Stomach smooth muscle (tissue), 2 donors: ENCODE data around the gene CLECL1.
"Not testable (repeated sequence)": the region's sequence is repeated elsewhere in the genome, so short reads cannot be mapped to it uniquely, and the experiment has no call there.

Experiments used
- H3K27ac ChIP-seq: one replicate; pipeline ENCODE4 v1.7.0; 2013; ENCODE audit warnings: mild to moderate bottlenecking, low read length, inconsistent platforms
- H3K27me3 ChIP-seq, 2 donors: one replicate each; pipeline ENCODE4 v1.7.0; 2013; ENCODE audit warnings: low read length in 2 of 2; ENCODE audit not compliant: insufficient read depth in 2 of 2, control insufficient read depth in 1 of 2
- H3K36me3 ChIP-seq, 2 donors: one replicate each; pipeline ENCODE4 v1.7.0; 2013; ENCODE audit warnings: low read length in 2 of 2; ENCODE audit not compliant: control insufficient read depth in 2 of 2, insufficient read depth in 2 of 2
- H3K4me1 ChIP-seq: one replicate; pipeline ENCODE4 v1.7.0; 2013; ENCODE audit warnings: low read length; ENCODE audit not compliant: control insufficient read depth, insufficient read depth
- H3K4me3 ChIP-seq, 2 donors: one replicate each; pipeline ENCODE4 v1.7.0; 2013; ENCODE audit warnings: low read length in 2 of 2
- H3K9ac ChIP-seq, 2 donors: one replicate each; pipeline ENCODE4 v1.7.0; 2013; ENCODE audit warnings: low read length in 2 of 2, mild to moderate bottlenecking in 1 of 2
- H3K9me3 ChIP-seq, 2 donors: one replicate each; pipeline ENCODE4 v1.7.0; 2013; ENCODE audit warnings: low read length in 2 of 2; ENCODE audit not compliant: control insufficient read depth in 2 of 2
- donor health status: healthy.
- donor health status: Pancreatic carcinoma.

The CLECL1 gene

DNA sequence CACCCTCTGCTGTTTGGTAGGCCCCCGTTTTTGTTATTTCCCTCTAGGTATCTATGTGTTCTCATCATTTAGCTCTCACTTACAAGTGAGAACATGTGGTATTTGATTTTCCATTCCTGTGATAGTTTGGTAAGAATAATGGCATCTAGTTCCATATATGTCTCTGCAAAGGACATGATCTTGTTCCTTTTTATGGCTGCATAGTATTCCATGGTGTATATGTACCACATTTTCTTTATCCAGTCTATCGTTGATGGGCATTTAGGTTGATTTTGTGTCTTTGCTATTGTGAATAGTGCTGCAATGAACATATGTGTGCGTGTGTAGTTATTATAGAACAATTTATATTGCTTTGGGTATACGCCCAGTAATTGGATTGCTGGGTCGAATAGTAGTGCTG, 28.3 kb downstream of the CLECL1 start:
- H3K36me3 ChIP-seq, H3K4me3 ChIP-seq, H3K27me3 ChIP-seq, H3K4me1 ChIP-seq, H3K9me3 ChIP-seq, H3K27ac ChIP-seq, H3K9ac ChIP-seq: not testable (repeated sequence)

DNA sequence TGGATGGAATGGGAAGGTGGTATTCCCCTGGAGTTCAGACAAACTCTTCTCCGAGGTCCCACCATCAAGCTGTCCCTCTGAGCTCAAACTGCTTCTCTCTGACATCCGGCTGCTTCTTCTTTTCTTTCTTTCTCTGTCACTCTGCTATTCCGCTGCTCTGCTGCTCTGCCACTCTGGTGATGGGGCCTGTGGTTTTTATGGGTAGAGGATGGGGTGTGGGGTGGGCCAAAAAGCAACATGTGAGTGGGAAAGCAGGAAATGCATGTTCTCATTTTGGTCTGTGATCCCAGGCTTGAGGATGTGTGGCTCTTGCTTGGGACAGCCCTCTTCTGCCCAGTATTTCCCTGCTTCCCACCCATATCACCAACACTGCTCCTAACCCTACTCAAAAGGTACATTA, 30.6 kb downstream of the CLECL1 start:
- Histone ChIP-seq H3K27ac (no peak overlapping the region), H3K4me3 (no peak overlapping the region), H3K27me3 (no peaks in the 10 kb centered on the region), H3K4me1 (no peaks in the 10 kb centered on the region), H3K36me3 (no peaks in the 10 kb centered on the region), H3K9ac (no peak overlapping the region), H3K9me3 (peaks cover 0 to 7% of the 10 kb centered on the region in 2 donors)

DNA sequence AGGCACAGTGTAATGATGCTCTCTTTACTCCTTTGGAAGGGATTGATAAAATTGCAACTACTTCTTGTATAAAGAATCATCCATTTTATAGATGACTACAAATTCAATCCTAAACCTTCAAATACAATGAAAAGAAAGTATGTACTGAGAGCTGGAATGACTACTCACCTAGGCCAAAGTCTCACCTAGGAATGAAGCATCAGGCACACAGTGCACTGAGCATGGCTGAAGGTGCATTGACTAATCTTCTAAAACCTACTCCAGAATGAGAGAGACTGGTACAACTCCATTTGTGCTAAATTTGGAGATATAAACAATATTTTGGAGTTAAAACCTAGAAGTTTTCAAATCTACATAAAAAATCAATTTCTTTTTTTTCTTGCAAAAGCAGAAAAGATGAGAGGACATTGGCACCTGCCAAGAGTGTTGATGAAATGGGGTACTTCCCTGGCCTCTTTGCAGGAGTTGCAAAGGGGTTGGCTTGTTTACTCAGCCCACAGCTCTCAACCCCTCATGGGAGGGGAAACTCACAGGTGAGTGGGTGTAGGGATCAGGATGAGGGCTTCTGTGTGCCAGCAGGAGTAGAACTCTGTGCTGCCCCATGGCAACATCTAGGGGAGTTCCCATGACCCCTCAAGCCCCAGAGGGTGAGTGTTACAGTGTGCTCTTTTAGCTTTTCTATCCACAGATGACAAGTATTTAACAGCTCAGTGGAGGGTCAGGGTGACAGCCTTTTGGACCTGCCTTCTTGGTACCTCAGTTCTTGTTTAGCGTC, 31.3 kb downstream of the CLECL1 start:
- H3K27ac ChIP-seq, result no peak overlapping the region
- H3K36me3 ChIP-seq, result no peaks in the 10 kb centered on the region
- H3K4me1 ChIP-seq, result no peaks in the 10 kb centered on the region
- H3K4me3 ChIP-seq, result no peak overlapping the region
- H3K27me3 ChIP-seq, result no peaks in the 10 kb centered on the region
- no peak overlapping the region for H3K9ac ChIP-seq
- H3K9me3 ChIP-seq, result peaks cover 0 to 7% of the 10 kb centered on the region in 2 donors

DNA sequence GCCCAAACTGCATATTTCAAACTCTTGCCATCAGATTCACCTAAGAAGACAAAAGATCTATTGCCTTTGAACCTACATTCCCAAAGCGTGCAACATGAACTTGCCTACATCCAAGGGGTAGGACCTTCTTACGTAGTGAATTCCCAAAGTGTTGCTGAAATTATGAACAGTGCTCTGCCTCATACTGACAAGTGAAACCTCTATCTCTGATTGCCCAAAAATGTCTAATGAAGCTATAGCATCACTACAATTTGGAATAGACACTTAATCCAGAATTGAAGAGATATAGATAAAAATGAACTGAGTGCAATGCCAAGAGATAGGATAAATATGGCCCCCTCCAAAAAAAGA, 32.3 kb downstream of the CLECL1 start:
- Histone ChIP-seq H3K9me3 (peaks cover 0 to 7% of the 10 kb centered on the region in 2 donors), H3K9ac (no peak overlapping the region), H3K36me3 (no peaks in the 10 kb centered on the region), H3K27me3 (no peaks in the 10 kb centered on the region), H3K4me1 (no peaks in the 10 kb centered on the region), H3K27ac (no peak overlapping the region), H3K4me3 (no peak overlapping the region)

DNA sequence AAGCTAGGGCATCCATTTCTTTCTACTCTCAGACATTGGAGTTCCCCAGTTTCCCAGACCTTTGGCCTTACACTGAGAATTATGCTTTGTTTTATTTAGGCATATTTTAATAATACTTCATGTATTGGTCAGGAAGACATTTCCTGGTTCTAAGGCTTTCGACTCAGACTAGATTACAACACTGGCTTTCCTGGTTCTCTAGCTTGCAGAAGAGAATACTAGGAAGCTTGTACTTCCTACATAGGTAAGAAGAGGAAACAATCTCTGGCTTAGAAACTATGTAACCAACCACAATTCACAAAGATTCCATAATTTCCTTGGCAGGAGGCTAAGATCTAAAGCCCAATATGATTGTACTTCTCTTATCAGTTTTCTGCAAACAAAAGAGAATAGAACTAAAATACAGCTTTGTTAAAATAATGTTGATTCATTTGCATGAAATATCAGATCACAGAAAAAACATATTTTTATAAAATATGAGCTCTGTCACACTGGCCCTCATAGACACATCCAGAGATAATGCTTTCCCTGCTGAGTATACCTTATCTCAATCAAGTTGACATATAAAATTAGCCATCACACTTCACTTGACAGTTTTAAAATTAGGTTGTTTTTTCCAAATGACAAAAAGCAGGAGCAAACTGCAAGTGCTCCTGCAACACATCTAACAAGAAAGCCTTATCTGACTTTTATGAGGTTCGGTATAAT, 32.8 kb downstream of the CLECL1 start:
- no peak overlapping the region for H3K9ac ChIP-seq
- peaks cover under 1 to 2% of the 10 kb centered on the region in 2 donors for H3K36me3 ChIP-seq
- no peaks in the 10 kb centered on the region for H3K4me1 ChIP-seq
- no peak overlapping the region for H3K4me3 ChIP-seq
- H3K9me3 ChIP-seq, result peaks cover 0 to 7% of the 10 kb centered on the region in 2 donors
- no peak overlapping the region for H3K27ac ChIP-seq
- no peaks in the 10 kb centered on the region for H3K27me3 ChIP-seq

DNA sequence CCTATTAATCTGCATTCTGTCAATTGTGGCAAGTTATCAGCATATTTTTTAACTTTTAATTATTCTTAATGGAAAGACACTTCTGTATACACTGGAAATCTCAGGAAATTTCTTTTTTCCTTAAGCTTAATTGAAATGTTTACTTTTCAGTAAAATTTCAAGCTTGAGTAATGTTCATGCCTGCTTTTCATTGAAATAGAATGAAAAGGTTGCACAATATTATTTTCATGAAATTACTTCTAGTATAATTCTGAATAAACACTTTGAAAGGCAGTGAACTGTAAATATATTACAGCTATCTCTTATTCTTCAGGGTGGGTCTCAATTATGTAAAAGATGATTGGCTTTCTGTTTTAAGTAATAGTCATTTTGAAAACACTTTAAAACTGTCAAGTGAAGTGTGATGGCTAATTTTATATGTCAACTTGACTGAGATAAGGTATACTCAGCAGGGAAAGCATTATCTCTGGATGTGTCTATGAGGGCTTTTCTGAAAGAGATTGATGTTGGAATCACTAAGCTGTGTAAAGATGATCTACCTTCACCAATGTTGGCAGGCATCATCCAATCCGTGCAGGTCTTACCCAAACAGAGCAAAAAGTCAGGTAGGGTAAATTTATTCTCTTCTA, 33.5 kb downstream of the CLECL1 start:
- Histone ChIP-seq H3K4me3 (no peak overlapping the region), H3K27me3 (no peaks in the 10 kb centered on the region), H3K36me3 (peaks cover 2 to 8% of the 10 kb centered on the region in 2 donors), H3K9ac (no peak overlapping the region), H3K4me1 (no peaks in the 10 kb centered on the region), H3K27ac (no peak overlapping the region), H3K9me3 (peaks cover 0 to 7% of the 10 kb centered on the region in 2 donors)

DNA sequence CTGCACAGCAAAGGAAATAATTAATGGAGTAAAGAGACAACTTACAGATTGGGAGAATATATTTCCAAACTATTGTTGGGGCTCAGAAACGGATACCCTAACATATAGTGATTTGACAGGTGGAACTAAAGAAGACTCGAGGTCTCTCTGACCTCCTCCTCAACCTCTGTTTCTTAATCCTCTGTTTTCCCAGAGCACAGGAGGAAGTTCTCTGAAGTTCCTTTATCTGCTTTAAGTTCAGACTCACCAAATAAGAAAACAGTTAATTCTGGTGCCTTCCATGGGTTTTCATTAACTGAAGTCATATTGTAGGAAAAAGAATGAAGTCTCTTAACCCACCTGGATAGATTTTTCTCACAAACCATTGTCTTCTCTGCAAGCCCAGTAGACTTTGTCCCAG, 34.2 kb downstream of the CLECL1 start:
- no peak overlapping the region for H3K27ac ChIP-seq

DNA sequence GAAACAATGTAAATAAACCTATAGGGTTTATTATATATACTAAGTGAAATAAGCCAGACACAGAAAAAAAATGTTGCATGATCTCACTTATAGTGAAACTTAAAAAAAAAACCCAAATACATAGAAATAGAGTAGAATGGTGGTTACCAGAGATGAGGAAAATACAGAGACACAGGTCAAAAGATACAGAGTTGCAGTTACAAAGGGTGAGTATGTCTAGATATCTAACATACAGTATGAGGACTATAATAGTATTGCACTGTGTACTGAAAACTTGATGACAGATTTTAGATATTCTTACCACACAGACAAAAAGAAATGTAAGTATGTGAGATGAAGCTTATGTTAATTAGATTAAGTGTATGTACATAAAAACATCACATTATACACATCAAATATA, 35.3 kb downstream of the CLECL1 start:
- H3K27me3 ChIP-seq, result no peaks in the 10 kb centered on the region
- H3K9ac ChIP-seq, result no peak overlapping the region
- no peak overlapping the region for H3K27ac ChIP-seq
- H3K9me3 ChIP-seq, result peaks cover 0 to 7% of the 10 kb centered on the region in 2 donors
- peaks cover 7 to 10% of the 10 kb centered on the region in 2 donors for H3K36me3 ChIP-seq
- H3K4me3 ChIP-seq, result no peak overlapping the region
- H3K4me1 ChIP-seq, result no peaks in the 10 kb centered on the region

More for the DNA sequence above, 34.2 kb downstream of the CLECL1 start:
- H3K9me3 ChIP-seq, result peaks cover 0 to 7% of the 10 kb centered on the region in 2 donors
- no peaks in the 10 kb centered on the region for H3K4me1 ChIP-seq
- no peak overlapping the region for H3K9ac ChIP-seq
- H3K36me3 ChIP-seq, result peaks cover 2 to 10% of the 10 kb centered on the region in 2 donors
- no peak overlapping the region for H3K4me3 ChIP-seq
- no peaks in the 10 kb centered on the region for H3K27me3 ChIP-seq

DNA sequence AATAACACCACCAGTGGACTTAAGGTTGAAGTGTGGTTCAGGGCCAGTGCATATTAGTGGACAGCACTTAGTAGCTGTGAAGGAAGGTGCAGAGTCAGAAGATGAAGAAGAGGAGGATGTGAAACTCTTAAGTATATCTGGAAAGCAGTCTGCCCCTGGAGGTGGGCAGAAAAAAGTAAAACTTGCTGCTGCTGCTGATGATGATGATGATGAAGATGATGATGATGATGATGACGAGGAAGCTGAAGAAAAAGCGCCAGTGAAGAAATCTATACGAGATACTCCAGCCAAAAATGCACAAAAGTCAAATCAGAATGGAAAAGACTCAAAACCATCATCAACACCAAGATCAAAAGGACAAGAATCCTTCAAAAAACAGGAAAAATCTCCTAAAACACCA, 37.2 kb downstream of the CLECL1 start:
- H3K27me3 ChIP-seq, H3K4me1 ChIP-seq, H3K4me3 ChIP-seq, H3K27ac ChIP-seq, H3K9ac ChIP-seq, H3K9me3 ChIP-seq: not testable (repeated sequence)
- peaks cover 8 to 14% of the 10 kb centered on the region in 2 donors for H3K36me3 ChIP-seq

DNA sequence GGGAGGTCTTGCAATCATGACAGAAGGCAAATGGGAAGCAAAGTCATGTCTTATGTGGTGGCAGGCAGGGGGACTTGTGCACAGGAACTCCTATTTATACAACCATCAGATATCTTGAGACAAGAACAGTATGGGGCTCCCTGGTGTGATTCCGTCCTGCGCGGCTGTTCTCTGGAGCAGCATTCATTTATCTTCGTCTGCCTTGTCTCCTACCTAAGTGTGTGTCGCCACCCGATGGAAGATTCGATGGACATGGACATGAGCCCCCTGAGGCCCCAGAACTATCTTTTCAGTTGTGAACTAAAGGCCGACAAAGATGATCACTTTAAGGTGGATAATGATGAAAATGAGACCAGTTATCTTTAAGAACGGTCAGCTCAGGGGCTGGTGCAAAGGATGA, 37.7 kb downstream of the CLECL1 start:
- H3K4me3 ChIP-seq, H3K9me3 ChIP-seq: not testable (repeated sequence)
- H3K36me3 ChIP-seq, result peaks cover 8 to 14% of the 10 kb centered on the region in 2 donors

DNA sequence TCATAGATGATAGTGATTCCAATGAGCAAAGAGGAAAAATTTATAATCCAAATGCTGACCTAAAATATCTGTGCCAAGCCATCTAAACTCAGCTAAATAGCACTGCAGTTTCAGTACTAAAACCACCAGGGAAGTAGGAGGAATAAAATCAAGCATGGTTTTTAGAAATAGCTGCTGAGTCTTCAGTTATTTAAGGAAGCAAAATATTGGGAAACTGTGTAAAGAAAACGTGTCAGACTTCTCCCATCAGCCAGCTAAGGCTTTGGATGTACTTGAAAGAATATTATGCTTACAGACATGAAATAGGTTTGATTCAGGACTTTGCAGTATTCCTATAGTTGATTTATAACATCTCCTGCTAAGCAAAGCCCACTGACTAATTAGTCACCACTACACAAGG, 38.7 kb downstream of the CLECL1 start:
- Histone ChIP-seq H3K36me3 (peaks cover 8 to 14% of the 10 kb centered on the region in 2 donors), H3K4me3 (no peak overlapping the region), H3K9me3 (no peaks in the 10 kb centered on the region), H3K9ac (no peak overlapping the region), H3K27ac (no peak overlapping the region), H3K27me3 (no peaks in the 10 kb centered on the region), H3K4me1 (no peaks in the 10 kb centered on the region)

More for the DNA sequence above, 37.7 kb downstream of the CLECL1 start:
- not testable (repeated sequence) for H3K4me1 ChIP-seq, H3K27me3 ChIP-seq, H3K27ac ChIP-seq, H3K9ac ChIP-seq
